K562 (cell line): Measurements from ENCODE around the gene MTHFR. TPM values are rescaled to one million over a fixed set of nuclear protein-coding genes. Genes with fewer than 3 reads are reported as not detected.

Experiments used
- CHD2 ChIP-seq: IDR thresholded peaks from 2 replicates; pipeline ENCODE4 v1.6.1; 2011; ENCODE audit warnings: low read depth, low read length
- ELF2 ChIP-seq: fragments of 250-450 bp; sonication (Bioruptor Pico); IDR thresholded peaks from 2 replicates; pipeline ENCODE4 v1.5.0; 2021; ENCODE audit warnings: mild to moderate bottlenecking
- HNRNPH1 ChIP-seq: fragments of 200-400 bp; formaldehyde crosslinking; optimal IDR thresholded peaks from 2 replicates; pipeline ENCODE3; 2017; ENCODE audit warnings: low read depth, mild to moderate bottlenecking, low read length, moderate library complexity
- KAT7 ChIP-seq: sonication (generic); formaldehyde crosslinking; IDR thresholded peaks from 2 replicates; pipeline ENCODE4 v1.8.0; 2022; ENCODE audit warnings: missing genetic modification reagents, mild to moderate bottlenecking, borderline replicate concordance
- MCM5 ChIP-seq: fragments of 450-650 bp; IDR thresholded peaks from 2 replicates; pipeline ENCODE4 v1.6.1; 2016; ENCODE audit warnings: low read depth
- NR1H2 ChIP-seq: sonication (generic); formaldehyde crosslinking; IDR thresholded peaks from 2 replicates; pipeline ENCODE4 v1.4.0; 2020; ENCODE audit warnings: mild to moderate bottlenecking, missing genetic modification reagents
- PTRF ChIP-seq: fragments of 450-650 bp; IDR thresholded peaks from 2 replicates; pipeline ENCODE4 v1.6.1; 2016; ENCODE audit warnings: mild to moderate bottlenecking, missing genetic modification characterization, missing compliant biosample characterization
- RBM25 ChIP-seq: fragments of 200-400 bp; formaldehyde crosslinking; IDR thresholded peaks from 2 replicates; pipeline ENCODE4 v1.6.1; 2018; ENCODE audit warnings: low read length, low read depth, moderate library complexity; ENCODE audit not compliant: severe bottlenecking
- RHOXF2B ChIP-seq: fragments of 250-450 bp; sonication (Bioruptor Pico); conservative IDR thresholded peaks from 2 replicates; pipeline ENCODE4 v1.5.1; 2021
- ZC3H4 ChIP-seq: sonication (generic); formaldehyde crosslinking; IDR thresholded peaks from 2 replicates; pipeline ENCODE4 v1.9.0; 2021; ENCODE audit warnings: missing genetic modification reagents, borderline replicate concordance
- polyA plus RNA-seq, 8 experiments: library from polyadenylated mRNA; depleted of rRNA in 4 of 8; stranded (reverse) in 5 of 8; unstranded in 3 of 8; fragments of >200 nt; fragmentation: Nextera tagmentation in 2 of 8; fragmentation: Illumina TruSeq in 1 of 8; extraction: Ambion mirVana in 2 of 8; extraction: Trizol in 1 of 8; gene quantifications; 2 replicates each; pipeline versions ENCODE4 v1.2.1 to v1.2.3, GENCODE V29; 2011 to 2014; ENCODE audit warnings: inconsistent platforms in 1 of 8, missing spikeins in 1 of 8
- total RNA-seq, 7 experiments: library from RNA; depleted of rRNA in 6 of 7; stranded (reverse); fragments of >200 nt in 6 of 7; fragmentation: Illumina TruSeq in 2 of 7; extraction: Trizol in 2 of 7; gene quantifications; 2 replicates each; pipeline versions ENCODE4 v1.2.1 to v1.2.3, GENCODE V29; 2011 to 2021; ENCODE audit warnings: low replicate concordance in 1 of 7
- TF ChIP-seq, protein P1 (sequence below): IDR thresholded peaks from 2 replicates; pipeline ENCODE4 v1.6.1; 2012; ENCODE audit warnings: low read depth, low read length, improper control_type of control experiment, borderline replicate concordance
- TF ChIP-seq, protein P2 (sequence below): fragments of 250-450 bp; sonication (Bioruptor Pico); IDR thresholded peaks from 2 replicates; pipeline ENCODE4 v1.5.1; 2021; ENCODE audit warnings: mild to moderate bottlenecking
- TF ChIP-seq, protein P3 (sequence below): sonication (generic); formaldehyde crosslinking; IDR thresholded peaks from 2 replicates; pipeline ENCODE4 v1.8.0; 2022; ENCODE audit warnings: mild to moderate bottlenecking, missing genetic modification reagents, borderline replicate concordance

Gene MTHFR
- total and polyA plus RNA-seq, 9 of the 15 experiments (the other 6 are each of a cell fraction or from before 2014, with no cell fraction given), result 5.0 to 104 (median 62.6) TPM

DNA sequence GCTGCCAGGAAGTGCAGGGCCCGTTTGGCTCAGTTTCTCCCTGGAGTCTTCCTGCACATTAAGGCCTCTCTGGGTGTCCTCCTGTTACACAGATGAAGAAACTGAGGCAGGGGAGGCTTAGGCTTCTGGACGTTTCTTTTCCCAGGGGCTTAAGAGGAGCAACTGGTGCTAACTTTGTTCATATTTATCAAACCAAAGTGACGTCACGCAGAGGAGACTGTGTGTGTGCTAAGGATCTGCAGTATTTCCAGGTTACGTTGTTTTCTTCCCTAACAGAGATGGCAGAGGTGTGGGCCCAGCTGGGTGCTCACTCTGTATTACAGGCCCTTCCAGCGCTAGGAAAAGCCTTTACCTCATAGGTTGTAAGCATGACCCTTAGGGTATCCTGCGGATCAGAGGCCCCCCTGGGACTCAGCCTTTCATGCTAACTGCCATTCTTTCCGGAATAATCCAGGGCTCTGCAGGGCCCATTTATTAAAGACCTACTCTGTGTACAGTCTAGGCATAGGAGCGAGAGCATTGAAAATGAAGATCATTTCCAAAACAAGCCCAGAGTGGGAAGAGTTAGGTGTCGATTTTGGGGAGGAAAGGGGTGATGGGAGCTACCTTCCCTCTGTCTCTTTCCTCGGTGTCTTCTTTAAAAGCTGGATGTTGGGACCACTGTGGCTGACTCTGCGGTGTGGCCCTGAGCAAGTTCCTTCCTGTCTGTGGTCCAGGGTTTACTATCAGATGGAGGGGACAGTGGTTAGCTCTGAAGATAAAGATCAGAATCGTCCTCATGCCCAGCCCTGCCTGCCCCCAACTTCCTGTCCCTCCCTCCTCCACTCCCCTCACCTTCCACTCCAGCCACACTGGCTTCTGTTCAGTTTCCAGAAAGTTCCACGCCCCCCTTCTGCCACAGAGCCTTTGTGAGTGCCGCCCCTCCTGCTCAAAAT is 65.2 kb downstream of the MTHFR start (continued):
- no peak for TF ChIP-seq HNRNPH1
- 0 out of 2 replicates have a peak, but pooled peaks have one; percentile 22 for TF ChIP-seq ELF2
- TF ChIP-seq, protein P1, sequence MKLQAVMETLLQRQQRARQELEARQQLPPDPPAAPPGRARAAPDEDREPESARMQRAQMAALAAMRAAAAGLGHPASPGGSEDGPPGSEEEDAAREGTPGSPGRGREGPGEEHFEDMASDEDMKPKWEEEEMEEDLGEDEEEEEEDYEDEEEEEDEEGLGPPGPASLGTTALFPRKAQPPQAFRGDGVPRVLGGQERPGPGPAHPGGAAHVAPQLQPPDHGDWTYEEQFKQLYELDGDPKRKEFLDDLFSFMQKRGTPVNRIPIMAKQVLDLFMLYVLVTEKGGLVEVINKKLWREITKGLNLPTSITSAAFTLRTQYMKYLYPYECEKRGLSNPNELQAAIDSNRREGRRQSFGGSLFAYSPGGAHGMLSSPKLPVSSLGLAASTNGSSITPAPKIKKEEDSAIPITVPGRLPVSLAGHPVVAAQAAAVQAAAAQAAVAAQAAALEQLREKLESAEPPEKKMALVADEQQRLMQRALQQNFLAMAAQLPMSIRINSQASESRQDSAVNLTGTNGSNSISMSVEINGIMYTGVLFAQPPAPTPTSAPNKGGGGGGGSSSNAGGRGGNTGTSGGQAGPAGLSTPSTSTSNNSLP, result no peak
- no peak for TF ChIP-seq MCM5
- TF ChIP-seq, protein P2, sequence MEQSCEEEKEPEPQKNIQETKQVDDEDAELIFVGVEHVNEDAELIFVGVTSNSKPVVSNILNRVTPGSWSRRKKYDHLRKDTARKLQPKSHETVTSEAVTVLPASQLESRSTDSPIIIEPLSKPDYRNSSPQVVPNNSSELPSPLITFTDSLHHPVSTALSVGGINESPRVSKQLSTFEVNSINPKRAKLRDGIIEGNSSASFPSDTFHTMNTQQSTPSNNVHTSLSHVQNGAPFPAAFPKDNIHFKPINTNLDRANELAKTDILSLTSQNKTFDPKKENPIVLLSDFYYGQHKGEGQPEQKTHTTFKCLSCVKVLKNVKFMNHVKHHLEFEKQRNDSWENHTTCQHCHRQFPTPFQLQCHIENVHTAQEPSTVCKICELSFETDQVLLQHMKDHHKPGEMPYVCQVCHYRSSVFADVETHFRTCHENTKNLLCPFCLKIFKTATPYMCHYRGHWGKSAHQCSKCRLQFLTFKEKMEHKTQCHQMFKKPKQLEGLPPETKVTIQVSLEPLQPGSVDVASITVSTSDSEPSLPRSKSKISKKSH (CRISPR knock-in tag), result no peak
- TF ChIP-seq KAT7 (CRISPR knock-in tag), result no peak
- TF ChIP-seq RHOXF2B, result no peak
- TF ChIP-seq NR1H2, result no peak
- TF ChIP-seq CHD2, result no peak
- no peak for TF ChIP-seq PTRF (tag)
- no peak for TF ChIP-seq ZC3H4 (CRISPR knock-in tag)
- no peak for TF ChIP-seq RBM25
- TF ChIP-seq, protein P3, sequence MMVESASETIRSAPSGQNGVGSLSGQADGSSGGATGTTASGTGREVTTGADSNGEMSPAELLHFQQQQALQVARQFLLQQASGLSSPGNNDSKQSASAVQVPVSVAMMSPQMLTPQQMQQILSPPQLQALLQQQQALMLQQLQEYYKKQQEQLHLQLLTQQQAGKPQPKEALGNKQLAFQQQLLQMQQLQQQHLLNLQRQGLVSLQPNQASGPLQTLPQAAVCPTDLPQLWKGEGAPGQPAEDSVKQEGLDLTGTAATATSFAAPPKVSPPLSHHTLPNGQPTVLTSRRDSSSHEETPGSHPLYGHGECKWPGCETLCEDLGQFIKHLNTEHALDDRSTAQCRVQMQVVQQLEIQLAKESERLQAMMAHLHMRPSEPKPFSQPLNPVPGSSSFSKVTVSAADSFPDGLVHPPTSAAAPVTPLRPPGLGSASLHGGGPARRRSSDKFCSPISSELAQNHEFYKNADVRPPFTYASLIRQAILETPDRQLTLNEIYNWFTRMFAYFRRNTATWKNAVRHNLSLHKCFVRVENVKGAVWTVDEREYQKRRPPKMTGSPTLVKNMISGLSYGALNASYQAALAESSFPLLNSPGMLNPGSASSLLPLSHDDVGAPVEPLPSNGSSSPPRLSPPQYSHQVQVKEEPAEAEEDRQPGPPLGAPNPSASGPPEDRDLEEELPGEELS, result no peak
